GM21526 (cell line): ENCODE results near the gene OPRD1.
"Not testable (repeated sequence)": the region's sequence is repeated elsewhere in the genome, so short reads cannot be mapped to it uniquely, and the experiment has no call there.

ENCODE experiments used
- ATAC-seq: cut with Tn5 transposase; IDR thresholded peaks from one replicate; pipeline ENCODE4 v1.9.1; 2021; ENCODE audit warnings: moderate library complexity; ENCODE audit not compliant: unreplicated experiment, low FRiP score

Gene OPRD1

DNA sequence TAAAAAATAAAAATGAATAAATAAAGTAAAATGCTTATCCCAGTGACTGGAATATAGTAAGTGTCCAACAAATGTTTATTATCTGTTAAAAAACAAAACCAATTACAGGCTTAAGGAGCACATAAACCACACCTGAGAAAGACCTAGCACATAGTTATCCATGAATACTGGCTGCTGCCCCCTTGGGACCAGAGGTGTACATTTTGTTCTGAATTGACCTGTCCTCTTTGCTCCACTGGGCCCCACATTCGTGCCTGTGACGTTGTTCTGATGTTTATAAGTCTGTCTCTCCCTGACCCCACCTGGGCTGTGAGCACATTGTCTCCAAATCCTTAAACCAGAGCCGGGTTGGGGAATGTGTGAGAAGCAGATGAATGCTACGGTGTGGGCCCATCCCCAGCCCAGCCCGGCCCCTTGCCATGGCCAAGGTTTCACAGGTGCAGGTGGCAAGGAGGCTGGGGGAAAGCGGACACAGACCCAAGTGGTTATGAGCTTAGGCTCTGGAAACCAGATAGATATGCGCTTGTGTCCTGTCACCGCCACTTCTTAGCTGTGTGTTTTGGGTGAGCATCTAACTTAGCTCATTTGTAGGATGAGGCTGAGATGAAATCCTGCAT, 29.1 kb downstream of the OPRD1 start:
- no peak for ATAC-seq

DNA sequence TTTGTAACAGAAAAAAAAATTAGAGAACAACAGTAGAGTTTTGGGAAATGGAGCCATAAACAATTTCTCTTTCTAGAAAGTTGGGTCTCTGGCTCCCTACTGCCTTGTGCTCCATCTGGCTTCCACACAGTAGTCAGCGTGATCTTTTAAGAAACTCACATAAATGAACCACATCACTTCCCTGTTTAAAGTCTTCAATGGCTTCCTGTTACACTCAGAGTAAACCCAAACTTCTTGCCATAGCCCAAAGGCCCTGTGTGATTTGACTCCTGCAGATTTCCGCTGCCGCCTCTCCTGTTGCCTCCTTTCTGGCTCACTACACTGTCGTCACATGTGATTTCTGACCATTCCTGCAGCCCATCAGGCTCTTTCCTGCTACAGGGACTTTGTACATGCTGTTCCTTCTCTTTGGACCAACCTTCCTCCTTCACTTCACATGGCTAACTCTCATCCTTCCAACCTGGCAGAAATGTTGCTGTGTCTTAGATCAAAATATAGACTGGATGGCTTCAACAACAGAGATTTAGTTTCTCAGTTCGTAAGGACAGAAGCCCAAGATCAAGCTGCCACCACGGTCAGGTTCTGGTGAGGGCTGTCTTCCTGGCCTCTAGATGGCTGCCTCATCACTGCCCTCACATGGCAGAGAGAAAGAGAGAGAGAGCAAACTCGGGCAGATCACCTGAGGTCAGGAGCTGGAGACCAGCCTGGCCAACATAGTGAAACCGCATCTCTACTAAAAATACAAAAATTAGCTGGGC, 34.0 kb downstream of the OPRD1 start:
- no peak for ATAC-seq

DNA sequence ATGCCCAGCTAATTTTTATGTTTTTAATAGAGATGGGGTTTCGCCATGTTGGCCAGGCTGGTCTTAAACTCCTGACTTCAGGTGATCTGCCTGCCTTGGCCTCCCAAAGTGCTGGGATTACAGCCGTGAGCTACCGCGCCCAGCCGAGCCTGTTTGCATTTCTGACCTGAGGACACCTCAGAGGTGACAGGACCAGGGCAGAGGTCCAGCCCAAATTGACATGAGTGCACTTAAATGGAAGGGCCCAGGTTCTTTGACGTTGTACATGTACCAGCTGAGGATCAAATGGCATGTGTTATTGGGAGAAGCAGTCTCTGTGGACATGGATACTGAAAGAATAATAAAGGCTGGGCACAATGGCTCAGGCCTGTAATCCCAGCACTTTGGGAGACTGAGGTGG, 35.2 kb downstream of the OPRD1 start:
- not testable (repeated sequence) for ATAC-seq

DNA sequence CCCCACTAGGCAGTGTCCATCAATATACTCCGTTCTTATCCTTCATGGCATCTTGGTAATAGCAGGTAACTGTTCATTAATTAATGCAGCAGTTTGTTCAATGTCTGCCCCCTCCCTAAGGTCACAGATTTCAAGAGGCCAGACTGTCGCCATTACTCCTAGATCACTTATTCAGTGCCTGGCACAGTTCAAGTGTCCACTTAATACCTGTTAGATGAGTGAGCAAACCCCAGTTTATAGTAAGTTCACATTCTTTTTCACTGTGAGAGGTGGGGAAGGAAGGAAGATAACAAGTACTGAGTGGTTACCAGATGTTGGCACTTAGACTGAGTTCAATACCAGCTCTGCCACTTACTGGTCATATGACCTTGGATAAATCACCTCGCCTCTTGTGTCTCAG, 36.4 kb downstream of the OPRD1 start:
- ATAC-seq, result no peak

DNA sequence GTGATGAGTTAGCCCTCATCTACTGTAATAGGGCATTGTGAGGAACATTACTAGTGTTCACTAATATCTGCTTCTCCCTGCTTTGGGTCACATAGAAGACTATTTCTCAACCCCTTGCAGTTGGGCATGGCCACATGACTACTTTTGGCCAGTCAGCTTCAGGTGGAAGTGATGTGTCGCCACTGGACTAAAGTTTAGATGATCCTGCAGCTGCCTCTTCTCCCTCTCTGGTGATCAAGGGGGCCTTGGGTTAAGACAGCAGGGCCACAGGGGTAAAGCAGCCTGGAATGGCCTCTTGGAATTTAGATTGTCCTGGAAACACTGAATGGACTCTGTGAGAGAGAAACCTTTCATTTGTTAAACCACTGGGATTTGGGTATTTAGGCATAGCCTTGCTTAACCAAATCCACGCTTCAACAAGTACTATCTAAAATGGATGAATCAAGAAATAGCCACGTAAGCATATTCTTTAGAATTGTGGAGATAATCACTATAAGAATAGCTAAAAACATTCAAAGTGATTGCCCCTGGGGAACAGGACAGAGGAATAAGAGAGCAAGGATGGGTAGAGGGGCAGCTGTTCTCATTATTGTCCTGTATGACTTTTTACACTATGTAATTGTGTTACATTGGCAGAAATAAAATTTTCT, 41.2 kb downstream of the OPRD1 start:
- ATAC-seq, result no peak

DNA sequence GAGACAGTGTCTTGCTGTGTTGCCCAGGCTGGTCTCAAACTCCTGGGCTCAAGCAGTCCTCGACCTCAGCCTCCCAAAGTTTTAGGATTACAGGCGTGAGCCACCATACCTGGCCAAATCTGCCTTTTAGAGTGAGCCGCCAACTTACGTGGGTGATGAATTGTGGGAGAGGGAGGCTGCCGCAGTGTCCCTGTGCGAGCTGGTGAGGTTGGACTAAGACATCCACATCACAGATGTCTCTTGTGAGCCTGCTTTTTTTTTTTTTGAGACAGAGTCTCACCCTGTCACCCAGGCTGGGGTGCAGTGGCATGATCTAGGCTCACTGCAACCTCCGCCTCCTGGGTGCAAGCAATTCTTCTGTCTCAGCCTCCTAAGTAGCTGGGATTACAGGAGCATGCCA, 42.4 kb downstream of the OPRD1 start:
- not testable (repeated sequence) for ATAC-seq

DNA sequence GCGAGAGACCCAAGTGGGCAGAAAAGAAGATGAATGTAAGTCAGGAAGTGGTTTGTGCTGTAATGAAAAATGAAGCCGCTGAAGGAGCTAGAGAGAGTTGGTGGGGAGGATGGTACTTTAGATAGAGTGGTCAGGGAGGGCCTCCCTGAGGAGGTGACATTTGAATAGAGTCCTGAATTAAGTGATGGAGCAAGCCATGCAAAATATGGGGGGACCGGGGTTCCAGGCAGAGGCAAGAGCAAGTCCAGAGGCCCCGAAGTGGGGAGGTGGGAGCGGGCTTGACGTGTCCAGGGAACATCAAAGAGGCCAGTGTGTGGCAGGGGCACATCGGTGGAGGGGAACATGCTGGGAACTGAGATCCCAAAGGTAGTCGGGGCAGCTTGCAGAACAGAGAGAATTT, 43.1 kb downstream of the OPRD1 start:
- no peak for ATAC-seq

DNA sequence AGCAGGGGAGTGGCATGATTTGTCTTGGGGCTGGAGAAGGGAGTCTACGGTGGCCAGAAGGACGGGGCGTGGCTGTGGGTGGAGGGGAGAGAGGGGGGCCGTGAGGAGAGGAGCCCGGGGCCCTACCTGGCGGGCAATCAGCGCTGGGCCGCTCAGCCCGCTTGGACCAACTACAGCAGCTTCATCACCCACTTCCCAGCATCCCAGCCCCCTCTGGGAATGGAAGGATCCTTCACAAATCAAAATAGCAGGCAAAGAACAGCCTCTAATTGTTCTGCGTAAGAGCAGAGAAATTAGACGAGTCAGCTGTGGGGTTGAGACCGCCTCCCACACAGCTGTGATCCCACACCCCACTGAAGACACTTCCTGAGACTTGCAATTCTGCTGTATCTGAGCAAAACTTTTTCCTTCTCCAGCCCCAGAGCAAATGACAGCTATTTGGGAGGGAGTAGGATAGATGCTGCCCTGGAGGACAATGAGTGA, 43.5 kb downstream of the OPRD1 start:
- no peak for ATAC-seq

DNA sequence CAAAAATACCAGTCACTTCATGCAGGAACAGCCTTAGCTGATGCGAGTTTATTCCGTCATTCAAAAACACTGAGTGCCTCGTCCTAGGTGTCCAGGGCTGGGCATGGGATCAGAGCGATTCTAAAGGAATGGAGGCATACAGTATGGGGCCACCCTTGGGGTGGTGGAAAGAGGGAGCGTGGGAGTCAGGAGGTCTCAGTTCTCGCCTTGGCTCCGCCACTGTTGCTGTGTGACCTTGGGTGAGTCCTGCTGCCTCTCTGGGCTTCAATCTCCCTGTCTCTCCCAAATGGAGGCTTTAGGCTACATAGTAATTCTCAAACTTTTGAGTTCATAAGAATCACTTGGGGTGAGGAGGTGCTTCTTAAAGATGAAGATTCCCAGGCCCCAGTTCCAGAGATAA, 44.0 kb downstream of the OPRD1 start:
- ATAC-seq, result no peak

DNA sequence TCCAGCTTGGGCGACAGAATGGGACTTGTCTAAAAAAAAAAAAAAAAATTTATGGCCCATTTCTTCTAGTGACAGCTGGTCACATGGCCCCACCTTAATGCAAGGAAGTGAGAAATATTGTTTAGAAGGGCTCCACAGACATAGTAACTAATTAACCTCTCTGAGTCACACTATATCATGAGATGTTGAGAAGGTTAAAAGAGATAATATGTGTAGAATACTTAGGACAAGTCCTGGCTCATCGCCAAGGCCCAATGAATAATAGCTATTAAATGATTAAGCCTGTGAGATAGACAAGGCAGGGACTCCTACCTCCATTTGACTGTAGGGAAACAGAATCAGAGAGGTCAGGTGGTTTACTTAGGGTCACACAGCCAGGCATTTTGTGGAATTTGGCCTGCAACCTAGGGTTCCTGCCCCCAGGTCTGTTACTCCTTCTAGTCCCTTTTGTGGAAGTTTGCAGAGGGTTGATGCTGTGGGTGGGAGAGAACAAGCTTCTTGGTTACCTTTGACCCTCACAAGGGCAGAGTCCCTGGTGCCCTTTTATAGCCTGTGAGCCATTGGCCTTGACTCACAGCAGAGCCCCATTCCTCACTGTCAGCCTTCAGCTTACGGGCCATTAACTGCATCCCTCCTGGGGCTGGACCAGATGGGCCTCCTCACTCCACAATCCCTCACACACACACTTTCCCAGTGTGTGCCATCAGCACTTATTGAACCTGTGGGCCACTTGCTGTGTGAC, 48.5 kb downstream of the OPRD1 start:
- ATAC-seq, result no peak

DNA sequence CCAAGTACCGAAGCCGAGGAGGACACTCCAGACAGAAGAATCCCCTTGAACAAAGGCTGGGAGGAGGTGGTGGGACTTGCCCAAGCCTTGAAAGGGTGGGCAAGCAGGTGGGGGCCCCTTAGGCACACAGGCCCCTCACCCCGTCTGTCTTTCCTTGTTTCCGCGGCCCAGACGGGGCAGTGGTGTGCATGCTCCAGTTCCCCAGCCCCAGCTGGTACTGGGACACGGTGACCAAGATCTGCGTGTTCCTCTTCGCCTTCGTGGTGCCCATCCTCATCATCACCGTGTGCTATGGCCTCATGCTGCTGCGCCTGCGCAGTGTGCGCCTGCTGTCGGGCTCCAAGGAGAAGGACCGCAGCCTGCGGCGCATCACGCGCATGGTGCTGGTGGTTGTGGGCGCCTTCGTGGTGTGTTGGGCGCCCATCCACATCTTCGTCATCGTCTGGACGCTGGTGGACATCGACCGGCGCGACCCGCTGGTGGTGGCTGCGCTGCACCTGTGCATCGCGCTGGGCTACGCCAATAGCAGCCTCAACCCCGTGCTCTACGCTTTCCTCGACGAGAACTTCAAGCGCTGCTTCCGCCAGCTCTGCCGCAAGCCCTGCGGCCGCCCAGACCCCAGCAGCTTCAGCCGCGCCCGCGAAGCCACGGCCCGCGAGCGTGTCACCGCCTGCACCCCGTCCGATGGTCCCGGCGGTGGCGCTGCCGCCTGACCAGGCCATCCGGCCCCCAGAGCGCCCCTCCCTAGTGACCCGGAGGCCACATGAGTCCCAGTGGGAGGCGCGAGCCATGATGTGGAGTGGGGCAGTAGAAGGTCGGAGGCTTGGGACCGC, 50.8 kb downstream of the OPRD1 start:
- ATAC-seq, result no peak

DNA sequence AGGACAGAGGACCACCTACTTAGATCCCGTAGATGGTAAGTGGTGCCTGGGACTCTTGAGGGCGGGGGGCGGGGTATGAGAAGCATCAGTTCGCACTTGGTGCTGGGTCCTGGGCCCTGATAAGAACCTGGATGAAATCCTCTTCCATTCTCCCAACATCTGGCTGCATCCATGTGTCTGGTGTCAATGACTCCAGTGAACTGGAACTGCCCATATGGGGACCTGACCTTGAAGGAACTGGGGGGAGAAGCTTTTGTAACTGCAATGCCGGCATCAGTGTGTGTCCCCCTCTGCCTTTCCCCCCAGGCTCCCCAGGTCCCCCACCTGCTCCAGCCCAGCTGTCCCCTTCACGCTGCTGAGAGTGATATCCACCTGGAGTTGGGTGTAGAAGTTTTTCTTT, 52.7 kb downstream of the OPRD1 start:
- ATAC-seq, result no peak

DNA sequence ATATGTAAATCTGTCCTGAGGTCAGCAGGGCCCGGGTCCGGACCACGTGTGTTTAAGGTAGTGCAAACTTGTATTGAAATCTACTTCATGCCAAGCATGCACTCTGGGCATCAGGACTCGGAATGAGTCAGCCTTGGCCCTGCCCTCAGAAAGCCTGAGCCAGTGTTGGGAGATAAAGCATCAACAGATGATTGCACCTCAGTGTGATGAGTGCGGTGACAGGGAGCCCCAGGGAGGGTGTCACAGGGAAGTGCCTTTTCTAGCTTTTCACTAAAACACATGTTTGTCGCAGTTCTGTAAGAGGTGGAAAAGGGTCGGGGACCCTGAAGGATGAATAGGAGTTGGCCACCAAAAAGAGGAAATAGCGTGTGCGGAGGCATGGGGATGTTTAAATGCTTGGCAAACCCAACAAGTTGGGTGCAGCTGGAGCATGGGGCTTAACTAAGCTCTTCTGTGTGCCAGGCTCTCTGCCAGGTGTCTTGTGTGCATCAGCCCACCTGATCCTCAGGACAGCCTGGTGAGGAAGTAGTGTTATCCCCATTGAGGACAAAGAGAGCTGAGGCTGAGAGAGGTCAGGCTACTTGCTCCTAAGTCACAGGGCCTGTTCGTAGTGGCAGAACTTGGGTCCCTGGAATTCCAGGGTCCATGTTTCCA, 54.2 kb downstream of the OPRD1 start:
- no peak for ATAC-seq

DNA sequence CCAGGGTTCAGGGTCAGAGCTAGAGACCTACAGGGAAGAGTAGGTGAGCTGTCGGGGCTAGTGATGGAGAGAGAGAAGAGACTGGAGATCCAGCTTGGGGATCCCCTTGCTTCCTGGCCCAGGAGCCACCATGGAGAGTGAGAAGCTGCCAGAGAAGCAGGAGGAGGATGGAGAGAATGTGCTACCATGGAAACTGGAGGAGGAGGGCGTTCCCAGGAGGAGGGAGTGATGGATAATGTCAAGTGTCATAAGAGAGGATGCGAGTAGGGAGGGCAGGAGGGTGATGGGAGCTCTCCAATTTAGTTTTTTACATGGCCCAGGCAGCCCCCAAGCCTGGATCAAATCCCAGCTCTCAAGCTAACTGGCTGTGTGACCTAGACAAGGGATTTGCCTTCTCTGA, 55.9 kb downstream of the OPRD1 start:
- ATAC-seq, result no peak

DNA sequence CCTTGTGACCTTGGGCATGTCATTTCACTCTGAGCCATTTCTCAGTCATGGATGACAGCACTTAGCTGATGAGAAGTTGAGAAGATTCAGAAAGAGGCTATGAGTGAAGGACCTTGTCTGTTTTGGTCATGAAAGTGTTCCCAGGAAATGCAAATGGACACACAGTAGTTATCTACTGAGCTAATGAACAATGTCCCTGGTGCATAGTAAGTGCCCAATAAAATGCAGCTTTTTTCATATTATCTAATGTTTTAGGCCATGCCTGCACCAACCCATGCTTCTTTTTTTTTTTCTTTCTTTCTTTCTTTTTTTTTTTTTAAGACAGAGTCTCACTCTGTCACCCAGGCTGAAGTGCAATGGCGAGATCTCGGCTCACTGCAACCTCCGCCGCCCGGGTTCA, 58.0 kb downstream of the OPRD1 start:
- no peak for ATAC-seq

DNA sequence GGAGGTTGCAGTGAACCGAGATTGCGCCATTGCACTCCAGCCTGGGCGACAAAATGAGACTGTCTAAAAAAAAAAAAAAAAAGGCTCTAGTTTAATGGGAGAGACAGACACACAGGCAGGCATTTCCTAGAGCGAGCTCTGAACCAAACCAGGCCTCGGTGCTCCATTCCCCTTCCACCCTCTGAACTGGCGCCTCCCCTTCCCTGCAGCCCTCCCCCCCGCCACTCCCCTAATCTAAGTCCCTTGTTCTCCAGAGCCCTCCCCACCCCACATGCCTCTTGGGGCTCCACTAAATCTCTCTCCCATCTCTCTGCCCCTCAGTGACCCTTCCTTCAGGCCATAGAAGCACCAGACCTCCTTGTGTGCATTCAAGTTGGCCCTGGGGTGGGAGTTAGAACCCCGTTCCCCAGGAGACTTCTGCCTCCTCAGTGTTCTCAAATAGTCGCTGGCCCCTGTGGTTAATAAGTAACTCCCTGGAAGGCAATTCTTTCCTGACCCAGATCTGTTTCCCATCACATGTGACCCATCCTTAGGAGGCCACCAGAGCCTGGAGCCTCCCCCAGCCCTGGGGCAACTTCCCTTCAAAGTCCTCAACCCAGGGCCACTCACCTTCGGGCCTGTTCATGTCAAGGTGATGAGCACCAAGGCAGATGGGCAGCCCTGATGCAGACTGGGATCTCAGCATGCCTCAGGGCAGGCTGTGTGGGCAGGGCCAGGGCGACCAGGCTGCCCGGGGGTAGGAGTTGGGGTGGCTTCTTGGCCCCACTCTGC, 59.8 kb downstream of the OPRD1 start:
- ATAC-seq, result no peak

DNA sequence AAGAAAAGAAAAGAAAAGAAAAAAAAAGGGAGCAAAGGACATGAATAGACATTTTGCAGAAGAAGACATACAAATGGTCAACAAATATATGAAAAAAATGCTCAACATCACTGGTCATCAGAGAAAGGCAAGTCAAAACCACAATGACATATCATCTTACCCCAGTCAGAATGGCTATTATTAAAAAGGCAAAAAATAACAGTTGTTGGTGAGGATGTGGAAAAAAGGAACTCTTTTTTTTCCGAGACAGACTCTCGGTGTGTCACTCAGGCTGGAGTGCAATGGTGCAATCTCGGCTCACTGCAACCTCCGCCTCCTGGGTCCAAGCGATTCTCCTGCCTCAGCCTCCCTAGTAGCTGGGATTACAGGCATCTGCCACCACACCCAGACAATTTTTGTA, 63.2 kb downstream of the OPRD1 start:
- ATAC-seq, result not testable (repeated sequence)

DNA sequence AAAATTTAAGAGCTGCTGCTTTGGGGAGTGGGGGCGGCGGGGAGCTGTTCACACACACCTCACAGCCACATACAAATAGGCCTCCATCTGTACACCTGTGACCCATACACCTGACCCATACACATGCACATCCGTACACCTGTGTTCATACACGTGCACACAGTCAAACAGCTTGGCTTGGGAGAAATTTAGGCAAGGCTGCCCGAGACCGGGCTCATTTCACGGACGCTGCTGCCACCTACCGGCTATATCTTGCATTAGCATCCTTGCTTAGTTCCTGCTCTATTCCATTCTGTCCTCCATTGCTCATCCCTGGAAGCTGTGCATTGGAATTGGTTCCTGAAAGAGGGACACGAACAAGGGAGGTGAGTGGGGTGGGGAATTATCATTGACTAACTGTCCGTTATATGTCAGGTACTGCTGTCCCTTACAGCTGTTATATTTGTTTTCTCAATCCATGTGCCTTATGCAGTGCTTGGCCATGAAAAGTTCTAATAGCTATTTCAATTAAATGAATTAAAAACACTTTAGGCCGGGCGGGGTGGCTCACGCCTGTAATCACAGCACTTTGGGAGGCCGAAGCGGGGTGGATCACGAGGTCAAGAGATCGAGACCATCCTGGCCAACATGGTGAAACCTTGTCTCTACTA, 65.3 kb downstream of the OPRD1 start:
- ATAC-seq, result no peak

DNA sequence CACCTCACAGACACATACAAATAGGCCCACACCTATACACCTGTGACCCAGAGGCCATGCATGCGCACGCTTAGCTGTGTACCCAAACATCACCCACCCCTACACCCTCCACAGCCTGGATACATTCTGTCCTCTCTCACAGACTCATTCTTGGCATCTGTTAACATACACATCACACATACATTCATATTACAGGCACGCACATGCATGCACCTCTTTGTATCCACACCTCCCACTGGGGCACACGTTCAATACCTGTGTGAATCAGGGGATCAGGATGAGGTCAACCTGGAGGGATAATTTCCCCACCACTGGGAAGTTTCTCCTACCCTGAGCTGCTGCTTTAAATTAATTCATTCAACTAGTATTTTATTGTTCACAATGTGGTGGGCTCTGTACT, 66.8 kb downstream of the OPRD1 start:
- ATAC-seq, result no peak
